SK-N-SH (cell line): ENCODE results near the gene RAPGEF2. TPM values are rescaled to one million over a fixed set of nuclear protein-coding genes. Genes with fewer than 3 reads are reported as not detected.

Experiments
- CTCF ChIA-PET: fragments of 300-600, 350-600 bp; formaldehyde crosslinking; extraction: SDS; loops from one replicate; lab custom pipeline; 2021; lab: Yijun Ruan, JAX
- POLR2A ChIA-PET: fragments of 350-600 bp; sonication (Branson Sonifier 250); formaldehyde crosslinking; extraction: SDS; loops from one replicate; lab custom pipeline; 2020; ENCODE audit warnings: antibody characterized with exemption, inconsistent platforms; lab: Yijun Ruan, JAX
- DNase-seq: peaks from one replicate; pipeline ENCODE4 v3.0.0; 2012
- H2AFZ ChIP-seq: fragments of 200-600 bp; sonication (generic); 2 replicates; pipeline ENCODE4 v1.8.1; 2016; ENCODE audit warnings: antibody characterized with exemption, mild to moderate bottlenecking, low read depth
- H3F3A ChIP-seq: fragments of 200-600 bp; sonication (generic); replicated peaks from 2 replicates; pipeline ENCODE3; 2016; ENCODE audit warnings: antibody characterized with exemption, mild to moderate bottlenecking; ENCODE audit not compliant: insufficient read depth
- H3K27ac ChIP-seq, 2 experiments: fragments of 200-500 bp in 1 of 2; fragments of 200-600 bp in 1 of 2; sonication (Bioruptor generic) in 1 of 2; sonication (generic), shearing (Covaris generic) in 1 of 2; 2 replicates each; pipeline versions ENCODE4 v1.5.1 to v1.6.1; 2014 to 2016; ENCODE audit warnings: low read depth in 2 of 2, inconsistent platforms in 1 of 2, low read length in 1 of 2, mild to moderate bottlenecking in 1 of 2, mixed read lengths in 1 of 2
- H3K27me3 ChIP-seq: fragments of 200-600 bp; sonication (generic), shearing (Covaris generic); 2 replicates; pipeline ENCODE4 v1.6.1; 2016; ENCODE audit warnings: mixed run types; ENCODE audit not compliant: insufficient read depth
- H3K36me3 ChIP-seq, 2 experiments: fragments of 200-500 bp in 1 of 2; fragments of 200-600 bp in 1 of 2; sonication (Bioruptor generic) in 1 of 2; sonication (generic) in 1 of 2; replicated peaks in 1 of 2; 2 replicates each; pipeline versions ENCODE3 to v1.5.1; 2014 to 2016; ENCODE audit warnings: low read length in 1 of 2, mild to moderate bottlenecking in 1 of 2; ENCODE audit not compliant: insufficient read depth in 2 of 2, control insufficient read depth in 1 of 2
- H3K4me1 ChIP-seq, 2 experiments: fragments of 200-500 bp in 1 of 2; fragments of 200-600 bp in 1 of 2; sonication (Bioruptor generic) in 1 of 2; sonication (generic), shearing (Covaris generic) in 1 of 2; 2 replicates each; pipeline versions ENCODE4 v1.5.1 to v1.6.1; 2014 to 2016; ENCODE audit warnings: low read depth in 1 of 2, low read length in 1 of 2, mixed run types in 1 of 2; ENCODE audit not compliant: insufficient read depth in 2 of 2, control insufficient read depth in 1 of 2
- H3K4me2 ChIP-seq: fragments of 200-600 bp; sonication (generic), shearing (Covaris generic); 2 replicates; pipeline ENCODE4 v1.6.1; 2017; ENCODE audit warnings: mixed run types
- H3K4me3 ChIP-seq, 2 experiments: fragments of 200-500 bp in 1 of 2; fragments of 200-600 bp in 1 of 2; sonication (Bioruptor generic) in 1 of 2; sonication (generic), shearing (Covaris generic) in 1 of 2; 2 replicates each; pipeline versions ENCODE4 v1.5.1 to v1.8.1; 2014 to 2016; ENCODE audit warnings: low read depth in 2 of 2, inconsistent platforms in 1 of 2, low read length in 1 of 2, mild to moderate bottlenecking in 1 of 2, mixed read lengths in 1 of 2, moderate library complexity in 1 of 2
- H3K79me2 ChIP-seq: fragments of 200-600 bp; sonication (generic); 2 replicates; pipeline ENCODE4 v1.8.1; 2017; ENCODE audit warnings: mild to moderate bottlenecking; ENCODE audit not compliant: insufficient read depth
- H3K9ac ChIP-seq: fragments of 200-600 bp; sonication (generic); 2 replicates; pipeline ENCODE4 v1.6.1; 2017; ENCODE audit warnings: mixed run types
- H3K9me2 ChIP-seq: fragments of 200-600 bp; sonication (generic); 2 replicates; pipeline ENCODE4 v1.6.1; 2017; ENCODE audit warnings: mixed run types
- H3K9me3 ChIP-seq: fragments of 200-600 bp; sonication (generic); 2 replicates; pipeline ENCODE4 v1.6.1; 2017; ENCODE audit warnings: mixed run types, mild to moderate bottlenecking, moderate library complexity
- H4K20me1 ChIP-seq: fragments of 200-600 bp; sonication (generic); 2 replicates; pipeline ENCODE4 v1.6.1; 2017; ENCODE audit warnings: mild to moderate bottlenecking, mixed run types; ENCODE audit not compliant: insufficient read depth
- CHD2 ChIP-seq: fragments of 150-350 bp; IDR thresholded peaks from 2 replicates; pipeline ENCODE4 v1.6.1; 2018; ENCODE audit warnings: low read length; ENCODE audit not compliant: partially characterized antibody
- CTCF ChIP-seq: fragments of 200-600 bp; sonication (generic); IDR thresholded peaks from 2 replicates; pipeline ENCODE4 v1.6.1; 2017; ENCODE audit warnings: antibody characterized with exemption, mild to moderate bottlenecking, moderate library complexity
- ELF1 ChIP-seq: IDR thresholded peaks from 2 replicates; pipeline ENCODE4 v1.4.0; 2012
- FOXJ3 ChIP-seq: sonication (generic); formaldehyde crosslinking; IDR thresholded peaks from 2 replicates; pipeline ENCODE4 v1.5.1; 2020; ENCODE audit warnings: mild to moderate bottlenecking, missing genetic modification reagents
- MAX ChIP-seq: IDR thresholded peaks from 2 replicates; pipeline ENCODE4 v1.4.0; 2012; ENCODE audit warnings: low read depth
- MEF2A ChIP-seq: IDR thresholded peaks from 2 replicates; pipeline ENCODE4 v1.4.0; 2012; ENCODE audit warnings: low read depth, borderline replicate concordance
- MXI1 ChIP-seq: IDR thresholded peaks from 2 replicates; pipeline ENCODE4 v1.6.1; 2012; ENCODE audit warnings: mild to moderate bottlenecking, low read depth, low read length, improper control_type of control experiment
- NFIC ChIP-seq: IDR thresholded peaks from 2 replicates; pipeline ENCODE4 v1.4.0; 2012; ENCODE audit warnings: borderline replicate concordance
- PBX3 ChIP-seq: IDR thresholded peaks from 2 replicates; pipeline ENCODE4; 2012
- REST ChIP-seq: IDR thresholded peaks from 2 replicates; pipeline ENCODE4 v1.6.1; 2012; ENCODE audit warnings: mild to moderate bottlenecking, low read depth, low read length, moderate library complexity
- RFX5 ChIP-seq: IDR thresholded peaks from 2 replicates; pipeline ENCODE4 v1.6.1; 2012; ENCODE audit warnings: mild to moderate bottlenecking, improper control_type of control experiment, low read length
- RXRA ChIP-seq: IDR thresholded peaks from 2 replicates; pipeline ENCODE4 v1.4.0; 2012; ENCODE audit warnings: low read depth, mild to moderate bottlenecking, borderline replicate concordance
- SIN3A ChIP-seq: IDR thresholded peaks from 2 replicates; pipeline ENCODE4 v1.6.1; 2012; ENCODE audit warnings: low read depth, mild to moderate bottlenecking, low read length, moderate library complexity, borderline replicate concordance
- TAF1 ChIP-seq: IDR thresholded peaks from 2 replicates; pipeline ENCODE4 v1.6.1; 2012; ENCODE audit warnings: low read depth, mild to moderate bottlenecking, low read length, moderate library complexity, borderline replicate concordance
- TEAD4 ChIP-seq: IDR thresholded peaks from 2 replicates; pipeline ENCODE4 v1.4.0; 2012; ENCODE audit warnings: mild to moderate bottlenecking, borderline replicate concordance; ENCODE audit not compliant: insufficient read depth
- WGBS: methylation state at CpG from one replicate; pipeline ENCODE4 v1.1.6; 2017; ENCODE audit warnings: low lambda C conversion rate; 5-methylcytosine and 5-hydroxymethylcytosine counted together
- polyA plus RNA-seq, 3 experiments: library from polyadenylated mRNA; depleted of rRNA; stranded (reverse); fragments of >200 nt; gene quantifications; 2 replicates each; pipeline ENCODE4 v1.2.3, GENCODE V29; 2012
- TF ChIP-seq, protein P1 (sequence below): IDR thresholded peaks from 2 replicates; pipeline ENCODE4 v1.4.0; 2012; ENCODE audit warnings: low read depth, borderline replicate concordance
- TF ChIP-seq, protein P2 (sequence below): fragments of 150-350 bp; IDR thresholded peaks from 2 replicates; pipeline ENCODE4 v1.6.1; 2016; ENCODE audit warnings: mild to moderate bottlenecking, low read depth, low read length

RAPGEF2 gene
- polyA plus RNA-seq, 1 of the 3 experiments (the other 2 are of a cell fraction): 19.2 TPM

DNA sequence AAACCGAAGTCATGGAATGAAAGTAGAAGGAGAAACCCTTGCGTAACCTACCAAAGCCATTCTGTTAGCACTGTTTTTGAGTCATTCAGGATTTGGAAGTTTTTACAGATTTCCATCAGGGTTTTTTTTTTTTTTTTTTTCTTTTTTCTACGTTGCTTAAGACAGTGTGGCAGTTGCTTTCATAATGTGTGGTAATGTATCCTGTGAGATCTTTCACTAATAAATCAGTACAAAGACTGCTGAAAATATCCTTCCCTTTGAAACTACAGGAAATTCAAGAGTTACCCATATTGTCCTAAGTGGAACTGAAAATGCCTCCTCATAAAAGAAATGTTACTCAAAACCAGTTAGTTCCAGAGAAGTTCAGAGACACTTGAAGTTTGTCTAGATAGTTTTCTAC lies 137.8 kb downstream of the RAPGEF2 start:
- no peak overlapping the region for H3K4me3 ChIP-seq
- peaks cover 6 to 44% of the 10 kb centered on the region in 2 experiments for H3K36me3 ChIP-seq
- H4K20me1 ChIP-seq: no peaks in the 10 kb centered on the region
- no peak for DNase-seq
- no peak overlapping the region for H3K9ac ChIP-seq
- TF ChIP-seq RFX5: no peak
- no peak for TF ChIP-seq MAX
- TF ChIP-seq, protein P1, sequence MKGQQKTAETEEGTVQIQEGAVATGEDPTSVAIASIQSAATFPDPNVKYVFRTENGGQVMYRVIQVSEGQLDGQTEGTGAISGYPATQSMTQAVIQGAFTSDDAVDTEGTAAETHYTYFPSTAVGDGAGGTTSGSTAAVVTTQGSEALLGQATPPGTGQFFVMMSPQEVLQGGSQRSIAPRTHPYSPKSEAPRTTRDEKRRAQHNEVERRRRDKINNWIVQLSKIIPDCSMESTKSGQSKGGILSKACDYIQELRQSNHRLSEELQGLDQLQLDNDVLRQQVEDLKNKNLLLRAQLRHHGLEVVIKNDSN: no peak
- TF ChIP-seq MEF2A: no peak
- TF ChIP-seq CTCF: no peak
- TF ChIP-seq CHD2: no peak
- TF ChIP-seq SIN3A: no peak
- no peak for TF ChIP-seq PBX3
- TF ChIP-seq MXI1: no peak
- no peak for TF ChIP-seq ELF1
- TF ChIP-seq RXRA: no peak
- TF ChIP-seq FOXJ3 (CRISPR knock-in tag): no peak
- TF ChIP-seq, protein P2, sequence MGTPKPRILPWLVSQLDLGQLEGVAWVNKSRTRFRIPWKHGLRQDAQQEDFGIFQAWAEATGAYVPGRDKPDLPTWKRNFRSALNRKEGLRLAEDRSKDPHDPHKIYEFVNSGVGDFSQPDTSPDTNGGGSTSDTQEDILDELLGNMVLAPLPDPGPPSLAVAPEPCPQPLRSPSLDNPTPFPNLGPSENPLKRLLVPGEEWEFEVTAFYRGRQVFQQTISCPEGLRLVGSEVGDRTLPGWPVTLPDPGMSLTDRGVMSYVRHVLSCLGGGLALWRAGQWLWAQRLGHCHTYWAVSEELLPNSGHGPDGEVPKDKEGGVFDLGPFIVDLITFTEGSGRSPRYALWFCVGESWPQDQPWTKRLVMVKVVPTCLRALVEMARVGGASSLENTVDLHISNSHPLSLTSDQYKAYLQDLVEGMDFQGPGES: no peak
- TF ChIP-seq TAF1: no peak
- TF ChIP-seq NFIC: no peak
- TF ChIP-seq REST: no peak
- TF ChIP-seq TEAD4: no peak
- TF ChIP-seq, all 33 proteins: peak for 0
- ChIA-PET POLR2A (no interaction called here), CTCF (interaction anchor here (0.6 kb wide), 1 partner anchor 13 kb away, joined by 3 read pairs; no protein-coding TSS in a partner anchor)
- Histone ChIP-seq H3F3A (peaks cover 5% of the 10 kb centered on the region), H3K79me2 (peaks cover 16% of the 10 kb centered on the region), H3K4me1 (peaks cover 0 to 7% of the 10 kb centered on the region in 2 experiments; a peak in 1 of 4 replicates), H2AFZ (no peak overlapping the region), H3K4me2 (no peak overlapping the region), H3K27ac (no peak overlapping the region), H3K9me3 (no peaks in the 10 kb centered on the region), H3K9me2 (no peaks in the 10 kb centered on the region), H3K27me3 (no peaks in the 10 kb centered on the region)
- 90% methylated on average over 3 of the region's 3 CpGs for WGBS
